DOHH2 (cell line): ENCODE measurements around the gene TRMT10C.

ENCODE experiments used
- CTCF ChIP-seq: fragments of 200-600 bp; sonication (generic); IDR thresholded peaks from one replicate; pipeline ENCODE4 v1.5.1; 2014; ENCODE audit warnings: antibody characterized with exemption, mild to moderate bottlenecking, low read depth, low read length; ENCODE audit not compliant: poor library complexity, severe bottlenecking
- EZH2phosphoT487 ChIP-seq: fragments of 200-600 bp; sonication (generic); IDR thresholded peaks from 2 replicates; pipeline ENCODE4 v1.6.1; 2017; ENCODE audit warnings: borderline replicate concordance, mild to moderate bottlenecking, antibody characterized with exemption, low read length, moderate library complexity, mixed read lengths

DNA sequence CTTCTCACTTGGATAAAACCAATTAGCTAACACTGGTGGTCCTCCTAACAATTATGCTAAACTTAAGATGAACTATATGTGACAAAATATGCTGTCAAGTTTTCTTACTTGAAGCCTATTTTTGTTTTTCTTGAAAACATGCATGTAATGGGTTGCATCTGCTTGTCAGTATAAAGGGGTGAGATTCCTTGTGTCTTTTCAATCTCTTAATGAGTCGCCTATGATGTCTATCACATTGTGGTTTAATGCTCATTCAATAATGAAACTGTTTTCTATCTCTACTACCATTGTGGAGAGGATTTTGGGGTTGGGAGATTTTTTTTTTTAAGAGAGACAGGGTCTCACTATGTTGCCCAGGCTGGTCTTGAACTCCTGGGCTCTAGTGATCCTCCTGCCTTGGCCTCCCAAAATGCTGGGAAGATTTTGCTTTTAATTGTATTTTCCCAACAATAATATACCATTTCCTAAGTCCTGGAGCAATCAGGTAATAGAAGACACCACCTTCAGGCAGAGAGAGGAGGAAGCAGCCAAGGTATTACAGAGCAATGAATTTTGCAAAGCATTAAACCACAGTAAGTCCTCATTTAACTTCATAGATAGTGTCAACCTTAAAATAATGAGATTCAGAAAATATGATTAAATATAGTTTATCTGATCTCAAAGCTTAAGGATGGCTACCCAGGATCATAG lies 17.4 kb upstream of the TRMT10C start:
- TF ChIP-seq CTCF (no peak), EZH2phosphoT487 (no peak)
